ENCODE data around the gene BMP7.

DNA sequence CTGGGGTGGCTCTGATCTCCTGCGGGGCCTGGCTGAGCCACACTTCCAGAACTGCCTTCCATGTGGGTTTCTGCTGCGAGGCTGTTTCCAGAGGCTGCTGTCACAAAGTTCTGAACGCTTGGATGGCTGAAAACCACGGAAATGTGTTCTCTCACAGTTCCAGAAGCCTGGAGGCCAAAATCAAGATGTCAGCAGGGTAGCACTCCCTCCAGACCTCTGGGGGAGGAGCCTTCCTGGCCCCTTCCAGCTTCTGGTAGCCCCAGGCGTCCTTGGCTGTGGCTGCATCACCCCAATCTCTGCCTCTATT is 23.7 kb upstream of the BMP7 start:
- TF ChIP-seq POLR2A (IDR thresholded peaks at IDR 0.05): no peak
- TF ChIP-seq CTCF (IDR thresholded peaks at IDR 0.05): no peak

Data from adrenal gland (tissue), 5 donors.